GM06990 (cell line): ENCODE data around the gene MAS1.

Source experiments
- DNase-seq: peaks from one replicate; pipeline ENCODE4 v3.0.0-alpha.2; 2011; ENCODE audit not compliant: insufficient read length; ENCODE audit errors: extremely low read depth
- H3K27me3 ChIP-seq: replicated peaks from 2 replicates; pipeline ENCODE4 v1.6.0; 2011; ENCODE audit warnings: low read length; ENCODE audit not compliant: control insufficient read depth, insufficient read depth
- H3K36me3 ChIP-seq: 2 replicates; pipeline ENCODE4 v1.5.1; 2011; ENCODE audit warnings: low read length; ENCODE audit not compliant: control insufficient read depth, insufficient read depth
- H3K4me3 ChIP-seq: replicated peaks from 2 replicates; pipeline ENCODE4 v1.5.1; 2011; ENCODE audit warnings: low read depth, mild to moderate bottlenecking, control low read depth, low read length
- CTCF ChIP-seq: IDR thresholded peaks from 2 replicates; pipeline ENCODE4 v1.5.1; 2011; ENCODE audit warnings: low read length, control low read depth, mild to moderate bottlenecking, inconsistent platforms; ENCODE audit not compliant: insufficient read depth, poor library complexity, severe bottlenecking

Gene MAS1

GRCh38 chr6:159865226-159865920 lies 25.4 kb upstream of the MAS1 start:
- no peak for DNase-seq
- Histone ChIP-seq H3K27me3 (no peaks in the 10 kb centered on the region), H3K36me3 (no peaks in the 10 kb centered on the region), H3K4me3 (no peak overlapping the region)
- no peak for TF ChIP-seq CTCF

GRCh38 chr6:159866286-159867247 lies 24.2 kb upstream of the MAS1 start:
- H3K4me3 ChIP-seq, result no peak overlapping the region
- no peaks in the 10 kb centered on the region for H3K27me3 ChIP-seq
- no peaks in the 10 kb centered on the region for H3K36me3 ChIP-seq
- TF ChIP-seq CTCF, result no peak
- no peak for DNase-seq

GRCh38 chr6:159871241-159871640 lies 19.5 kb upstream of the MAS1 start:
- no peak for TF ChIP-seq CTCF
- H3K4me3 ChIP-seq, result no peak overlapping the region
- no peaks in the 10 kb centered on the region for H3K36me3 ChIP-seq
- no peak for DNase-seq
- no peaks in the 10 kb centered on the region for H3K27me3 ChIP-seq

GRCh38 chr6:159871906-159872305 lies 18.9 kb upstream of the MAS1 start:
- Histone ChIP-seq H3K27me3 (no peaks in the 10 kb centered on the region), H3K4me3 (no peak overlapping the region), H3K36me3 (no peaks in the 10 kb centered on the region)
- TF ChIP-seq CTCF, result no peak
- DNase-seq, result no peak

GRCh38 chr6:159874435-159874834 lies 16.4 kb upstream of the MAS1 start:
- no peak for DNase-seq

More at GRCh38 chr6:159874435-159874834, 16.4 kb upstream of the MAS1 start:
- no peak for TF ChIP-seq CTCF
- Histone ChIP-seq H3K36me3 (no peaks in the 10 kb centered on the region), H3K4me3 (no peak overlapping the region), H3K27me3 (no peaks in the 10 kb centered on the region)
